GM18508 (cell line): Measurements from ENCODE around the gene PLBD2.
A peak's percentile ranks its signal among the peaks of the same experiment; 100 is the strongest.

Source experiments
- ATAC-seq: cut with Tn5 transposase; IDR thresholded peaks from one replicate; pipeline ENCODE4 v1.9.1; 2021; ENCODE audit warnings: moderate number of reproducible peaks; ENCODE audit not compliant: insufficient read depth, unreplicated experiment

Gene PLBD2

GRCh38 chr12:113413488-113413939 is 55.1 kb downstream of the PLBD2 start:
- ATAC-seq = no peak

- no peak for ATAC-seq
These were observed 56.2 kb downstream of the PLBD2 start for GRCh38 chr12:113414519-113415038.

GRCh38 chr12:113416091-113416754 is 57.8 kb downstream of the PLBD2 start:
- no peak for ATAC-seq

- no peak for ATAC-seq
These were observed 60.0 kb downstream of the PLBD2 start for GRCh38 chr12:113418213-113418879.

- ATAC-seq = no peak
These were observed 62.7 kb downstream of the PLBD2 start for GRCh38 chr12:113420996-113421595.

- ATAC-seq = peak; percentile 69
These were observed 63.9 kb downstream of the PLBD2 start, which contains the start of gene SDSL for GRCh38 chr12:113422030-113422885. SDSL (plus strand) TSS chr12:113422380; CDS start chr12:113427983, 5,603 bp downstream.

GRCh38 chr12:113422886-113423669 is 64.7 kb downstream of the PLBD2 start:
- ATAC-seq = no peak

GRCh38 chr12:113424456-113424855 is 66.1 kb downstream of the PLBD2 start:
- no peak for ATAC-seq

- ATAC-seq = no peak
These were observed 66.8 kb downstream of the PLBD2 start for GRCh38 chr12:113424915-113425823.

GRCh38 chr12:113425960-113426453 is 67.6 kb downstream of the PLBD2 start:
- ATAC-seq = no peak

GRCh38 chr12:113427882-113428281 is 69.5 kb downstream of the PLBD2 start:
- no peak for ATAC-seq

- ATAC-seq = no peak
These were observed 70.1 kb downstream of the PLBD2 start for GRCh38 chr12:113428482-113428881.

- ATAC-seq = no peak
These were observed 74.6 kb downstream of the PLBD2 start for GRCh38 chr12:113432986-113433385.

GRCh38 chr12:113435367-113435766 is 77.0 kb downstream of the PLBD2 start:
- no peak for ATAC-seq

GRCh38 chr12:113436586-113436985 is 78.2 kb downstream of the PLBD2 start:
- no peak for ATAC-seq

- no peak for ATAC-seq
These were observed 78.8 kb downstream of the PLBD2 start for GRCh38 chr12:113436993-113437728.

GRCh38 chr12:113437729-113438100 is 79.3 kb downstream of the PLBD2 start:
- ATAC-seq = no peak
